GOT3 (cell line): ENCODE data around the gene POMGNT1.
A peak's percentile ranks its signal among the peaks of the same experiment; 100 is the strongest.

ENCODE experiments used
- DNase-seq: peaks from one replicate; lab custom pipeline; 2025; ENCODE audit warnings: mixed read lengths; lab: John Stamatoyannopoulos, UW

Gene POMGNT1

DNA sequence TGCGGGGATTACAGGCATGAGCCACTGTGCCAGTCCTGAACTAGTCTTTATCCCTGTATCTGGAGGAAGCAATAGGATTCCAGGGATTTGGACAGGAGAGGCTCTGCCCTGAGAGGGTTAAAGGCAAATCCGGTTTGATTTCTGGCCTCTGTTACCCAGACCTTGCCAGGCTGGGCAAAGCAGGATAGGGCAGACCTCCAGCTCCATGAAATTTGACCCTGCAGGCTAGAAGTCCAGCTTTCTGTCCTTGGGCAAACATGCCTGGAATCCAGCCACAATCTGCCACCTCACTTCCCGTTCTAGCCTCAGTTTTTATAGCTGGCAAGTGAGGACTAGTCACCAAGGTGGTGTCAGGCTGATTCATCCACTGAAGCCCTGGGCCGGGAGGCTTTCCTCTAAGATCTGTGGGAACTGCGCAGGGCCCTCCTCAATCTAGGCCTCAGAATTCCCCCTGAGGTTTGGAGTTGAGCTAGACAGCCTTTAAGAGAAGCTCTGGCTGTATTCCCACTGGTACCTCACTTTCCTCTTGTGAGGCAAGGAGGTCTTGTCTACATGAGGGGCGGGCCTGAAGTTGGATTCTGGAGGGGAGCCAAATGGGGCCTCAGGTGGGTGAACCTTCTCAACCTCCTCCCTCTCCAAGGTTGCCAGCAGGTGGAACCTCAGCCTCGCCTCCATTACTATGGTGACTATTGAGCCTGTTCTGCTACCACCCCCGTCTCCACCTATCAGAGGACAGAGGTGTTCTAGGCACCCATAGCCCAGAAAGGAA lies 15.0 kb downstream of the POMGNT1 start:
- peak; percentile 90 for DNase-seq

DNA sequence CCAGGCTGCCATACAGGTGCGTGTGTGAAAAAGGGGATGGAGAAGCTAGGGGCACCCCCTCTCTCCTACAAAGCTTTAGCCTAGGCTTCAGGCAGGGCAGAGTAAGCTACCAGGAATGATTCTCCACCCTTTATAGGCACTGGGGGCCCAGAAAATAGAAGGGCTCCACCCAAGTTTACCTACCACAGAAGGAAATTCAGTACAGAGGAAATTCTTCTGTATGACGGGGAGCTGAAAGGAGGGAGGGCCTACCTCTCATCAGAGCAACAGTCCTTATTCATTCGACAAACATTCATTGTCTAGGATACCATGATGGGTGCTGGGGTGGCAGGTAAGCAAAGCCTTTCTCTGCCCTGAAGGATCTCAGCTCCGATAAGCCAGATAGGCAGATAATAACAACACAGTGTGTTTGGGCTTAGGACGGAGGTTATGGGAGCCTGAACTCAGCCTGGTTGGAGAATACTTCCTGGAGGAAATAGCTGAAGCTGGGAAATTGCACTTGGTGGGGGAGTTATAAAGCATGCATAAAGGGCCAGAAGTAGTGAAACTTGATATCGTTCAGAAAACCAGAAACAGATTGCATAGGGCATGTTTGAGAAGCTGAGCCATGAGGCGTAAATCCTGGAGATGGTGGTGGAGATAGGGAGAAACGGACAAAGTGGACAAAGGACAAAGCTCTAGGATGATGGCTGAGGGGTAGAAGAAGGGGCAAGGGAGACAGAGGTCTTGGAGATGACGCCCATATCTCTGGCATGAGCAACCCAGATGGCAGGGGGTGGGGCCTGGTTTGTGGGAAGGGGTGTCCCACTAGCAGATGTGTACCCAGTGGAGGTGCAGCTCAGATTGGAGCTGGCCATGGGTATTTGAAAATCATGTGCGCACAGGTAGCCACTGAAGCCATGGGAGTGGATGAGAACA lies 16.6 kb downstream of the POMGNT1 start:
- DNase-seq: no peak

DNA sequence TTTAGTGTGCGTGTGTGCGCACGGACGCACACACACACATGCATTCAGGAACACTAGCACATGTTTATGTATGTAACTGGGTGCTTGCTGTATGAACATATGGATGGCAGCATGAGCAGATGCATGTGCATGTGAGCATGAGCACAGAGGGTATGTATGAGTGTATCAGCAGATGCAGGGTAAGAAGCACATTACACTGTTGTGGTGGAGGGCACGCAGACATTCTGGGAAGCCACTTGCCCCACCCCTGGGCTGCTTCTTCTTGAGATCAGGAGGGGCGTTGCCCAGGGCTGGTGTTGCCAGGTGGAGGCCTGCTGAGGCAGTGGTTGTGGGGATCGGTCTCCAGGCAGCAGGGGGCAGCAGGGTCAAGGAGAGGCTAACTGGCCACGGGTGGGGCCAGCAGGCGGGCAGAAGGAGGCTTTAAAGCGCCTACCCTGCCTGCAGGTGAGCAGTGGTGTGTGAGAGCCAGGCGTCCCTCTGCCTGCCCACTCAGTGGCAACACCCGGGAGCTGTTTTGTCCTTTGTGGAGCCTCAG lies 18.1 kb downstream of the POMGNT1 start:
- DNase-seq: no peak

DNA sequence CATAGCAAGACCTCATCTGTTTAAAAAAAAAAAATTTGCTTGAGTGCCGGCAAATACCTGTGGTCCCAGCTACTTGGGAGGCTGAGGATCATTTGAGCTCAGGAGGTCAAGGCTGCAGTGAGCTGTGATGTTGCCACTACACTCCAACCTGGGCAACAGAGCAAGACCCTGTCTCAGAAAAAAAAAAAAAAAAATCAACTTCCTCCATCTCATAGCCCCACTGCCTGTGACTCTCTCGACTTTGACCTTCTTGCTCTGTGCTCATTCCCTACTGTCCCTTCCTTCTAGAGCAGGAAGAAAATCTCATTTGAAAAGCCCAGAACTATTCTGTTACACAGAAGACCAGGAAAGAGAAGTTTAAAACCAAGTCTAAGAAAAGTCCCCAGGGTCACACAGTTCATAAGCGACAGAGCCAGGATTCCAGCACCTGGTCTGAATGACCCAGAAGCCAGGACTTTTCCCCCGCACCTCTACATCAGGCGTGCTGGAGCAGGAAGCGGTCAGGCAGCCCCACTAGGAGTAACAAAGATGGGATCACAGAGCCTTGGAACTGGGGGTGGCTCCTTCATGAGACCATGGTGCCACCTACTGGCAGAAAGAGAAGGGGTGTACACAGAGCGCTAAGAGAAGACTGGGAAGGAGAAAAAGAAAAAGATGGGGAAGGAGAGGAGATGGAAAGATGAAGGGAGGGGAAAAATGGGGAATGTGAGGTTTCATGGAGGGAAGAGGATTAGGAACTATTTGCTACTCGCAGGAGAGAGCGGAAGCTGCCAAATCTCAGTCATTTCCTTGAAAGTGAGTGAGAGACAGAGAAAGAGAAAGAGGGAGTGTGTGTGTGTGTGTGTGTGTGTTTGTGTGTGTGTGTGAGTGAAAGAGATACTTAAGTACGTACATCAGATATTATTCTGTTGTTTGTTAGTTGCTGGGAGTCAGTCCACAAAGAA lies 18.8 kb downstream of the POMGNT1 start:
- peak; percentile 37 for DNase-seq

DNA sequence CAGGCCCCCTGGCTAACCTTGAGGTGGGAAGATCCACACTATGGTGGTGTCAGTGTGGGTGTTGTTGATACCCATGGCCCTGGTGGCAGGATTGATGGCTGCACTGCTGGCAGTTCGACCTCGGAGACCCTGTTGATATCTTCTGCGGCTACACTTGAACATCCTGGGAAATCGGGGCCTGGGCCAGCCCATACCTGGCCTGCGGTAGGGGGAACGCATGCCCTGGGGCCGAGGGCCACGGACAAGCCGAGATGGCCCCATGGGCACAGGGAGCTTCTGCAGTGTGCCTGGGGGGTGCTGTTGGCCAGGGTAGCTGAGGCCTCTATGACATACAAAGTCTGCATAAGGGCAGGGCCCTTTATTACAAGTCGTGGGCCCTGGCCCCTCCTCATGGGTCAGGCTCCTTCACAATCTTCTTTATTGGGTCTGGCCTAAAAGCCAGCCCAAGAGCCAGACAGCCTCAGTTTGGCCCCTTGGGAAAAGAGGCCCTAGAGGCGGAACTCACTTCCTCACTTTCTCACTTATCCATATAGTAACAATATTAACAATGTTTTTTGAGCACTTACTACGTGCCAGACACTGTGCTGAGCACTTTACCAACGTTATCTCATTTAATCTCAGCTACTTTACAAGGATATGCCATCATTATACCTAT lies 21.9 kb downstream of the POMGNT1 start, which contains the start of gene P3R3URF:
Gene P3R3URF, minus strand, starts transcription at position 278 of the 655 bp plus-strand sequence. Its CDS starts 17 bp downstream, at position 261.
- DNase-seq: no peak

DNA sequence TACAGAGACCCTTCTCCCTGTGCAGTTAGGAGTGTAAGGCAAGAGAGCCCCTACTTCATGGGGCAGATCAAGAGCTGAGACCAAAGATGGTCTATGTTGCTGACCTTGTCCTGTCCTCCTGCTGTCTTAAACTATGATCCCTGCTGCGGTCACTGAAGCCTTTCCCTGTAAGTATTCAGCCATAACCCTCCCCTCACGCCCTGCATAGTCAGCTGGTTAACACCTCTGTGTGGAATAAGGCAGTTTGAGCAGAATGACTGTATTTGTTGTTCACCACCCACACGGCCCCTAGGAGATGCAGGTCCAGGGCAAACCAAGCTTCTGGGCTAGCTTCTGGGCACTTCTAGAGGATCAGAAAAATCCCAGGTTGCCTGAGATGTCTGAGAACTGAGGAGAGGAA lies 23.0 kb downstream of the POMGNT1 start:
- no peak for DNase-seq

DNA sequence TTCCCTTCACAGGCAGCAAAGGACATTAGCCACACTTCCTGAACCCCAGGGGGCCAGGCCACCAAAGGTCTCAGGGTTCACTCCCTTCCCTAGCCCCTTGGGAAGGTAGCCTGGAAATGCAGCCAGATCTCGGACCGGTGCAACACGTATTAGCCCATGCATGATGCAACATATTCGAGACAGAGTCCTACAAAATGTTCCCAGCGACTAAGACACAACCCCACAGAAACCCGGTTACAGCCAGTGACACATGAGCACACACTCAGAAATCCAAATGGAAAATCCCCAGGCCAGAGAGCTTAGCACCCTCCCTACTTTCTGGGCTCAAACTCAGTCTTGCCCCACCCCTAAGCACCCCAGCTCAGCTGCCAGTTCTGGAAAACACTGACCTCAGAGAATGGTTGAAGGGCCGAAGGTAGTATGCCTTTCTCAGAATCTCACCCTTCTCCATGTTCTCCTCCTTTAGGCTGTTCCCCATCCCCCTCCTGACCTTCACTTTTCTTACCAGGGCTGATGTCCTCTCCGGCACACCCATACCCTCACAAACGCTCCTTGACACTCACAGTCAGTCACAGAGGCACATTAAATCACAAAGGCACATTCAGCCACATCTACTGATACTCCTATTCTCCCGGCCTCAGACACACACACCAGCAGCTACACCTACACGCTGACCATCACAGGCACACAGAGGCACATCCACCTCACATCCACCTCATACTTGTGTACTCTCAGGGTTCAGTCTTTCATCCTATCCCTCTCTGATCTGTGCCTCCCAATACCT lies 23.6 kb downstream of the POMGNT1 start, which contains the start of gene TSPAN1:
Gene TSPAN1, plus strand, starts transcription at position 640 of the 784 bp plus-strand sequence. CDS start 6,021 bp downstream, outside the sequence.
- no peak for DNase-seq

DNA sequence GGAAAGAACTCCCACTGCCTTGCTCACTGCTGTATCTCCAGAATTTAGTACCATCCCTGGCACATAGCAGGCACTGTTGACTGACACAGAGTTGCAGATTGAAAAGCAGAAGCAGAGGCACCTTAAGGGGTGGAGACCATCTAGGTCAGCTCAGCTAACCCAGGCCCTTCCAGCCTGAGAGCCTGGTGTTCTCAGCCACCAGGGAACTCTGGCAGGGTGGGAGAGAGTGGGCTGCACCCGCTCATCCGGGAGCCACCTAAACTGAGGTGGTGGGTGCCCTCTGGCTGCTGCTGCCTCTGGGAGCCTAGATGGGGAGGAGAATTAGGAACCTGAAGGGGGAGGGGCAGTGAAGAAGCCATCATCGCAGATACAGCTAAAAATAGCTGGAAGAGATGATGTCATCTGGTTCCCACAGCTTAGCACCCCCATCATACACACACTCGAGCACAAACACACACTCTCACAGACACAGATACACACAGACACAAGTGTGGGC lies 24.8 kb downstream of the POMGNT1 start:
- no peak for DNase-seq

DNA sequence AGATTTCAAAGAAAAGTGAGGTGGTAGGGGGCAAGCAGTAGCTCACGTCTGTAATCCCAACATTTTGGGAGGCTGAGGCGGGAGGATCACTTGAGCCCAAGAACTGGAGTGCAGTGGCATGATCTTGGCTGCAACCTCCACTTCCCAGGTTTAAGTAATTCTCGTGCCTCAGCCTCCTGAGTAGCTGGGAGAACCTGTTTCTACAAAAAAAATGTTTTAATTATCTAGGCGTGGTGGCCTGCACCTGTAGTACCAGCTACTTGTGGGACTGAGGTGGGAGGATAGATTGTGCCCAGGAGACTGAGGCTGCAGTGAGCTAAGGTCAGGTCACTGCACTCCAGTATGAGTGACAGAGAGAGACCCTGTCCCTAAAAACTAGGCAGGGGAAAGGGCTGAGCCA lies 25.9 kb downstream of the POMGNT1 start:
- no peak for DNase-seq

DNA sequence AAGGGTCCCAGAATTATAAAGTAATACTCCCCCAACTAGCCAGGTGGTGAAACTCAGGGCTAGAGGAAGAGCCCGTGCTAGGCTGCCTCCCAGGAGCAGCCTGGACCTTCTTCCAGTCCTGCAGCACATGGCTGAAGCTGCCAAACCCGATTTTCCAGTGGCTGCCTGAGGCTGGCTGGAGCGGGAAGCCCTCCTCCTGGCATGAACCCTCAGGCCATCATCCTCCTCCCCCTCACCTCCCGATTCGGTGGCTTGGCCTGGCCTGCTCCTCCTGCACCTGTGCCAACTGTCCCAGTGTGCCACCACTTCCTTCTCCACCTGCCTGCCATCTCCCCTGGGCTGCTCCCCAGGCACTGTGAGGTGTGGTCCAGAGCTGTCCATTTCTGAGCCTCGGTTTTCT lies 26.4 kb downstream of the POMGNT1 start:
- no peak for DNase-seq

DNA sequence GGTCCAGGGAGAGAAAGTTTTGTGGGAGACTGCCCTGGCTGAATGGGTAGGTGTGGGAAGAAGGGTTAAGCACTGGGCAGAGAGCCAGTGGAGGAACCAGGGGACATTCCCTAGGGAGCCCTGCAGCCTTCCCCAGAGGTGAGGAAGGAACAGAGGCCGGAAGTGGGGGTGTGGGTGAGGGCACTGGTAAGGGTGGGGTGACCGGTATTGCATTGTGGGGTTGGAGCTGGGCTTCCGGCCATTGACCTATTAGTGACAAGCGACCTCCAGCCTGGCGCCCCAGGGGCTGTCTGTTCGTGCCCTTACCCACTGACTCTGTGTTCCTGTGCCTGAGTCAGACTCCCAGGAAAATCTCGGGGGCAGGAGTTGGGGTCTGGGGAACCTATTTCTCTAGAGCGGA lies 26.9 kb downstream of the POMGNT1 start:
- DNase-seq: no peak

DNA sequence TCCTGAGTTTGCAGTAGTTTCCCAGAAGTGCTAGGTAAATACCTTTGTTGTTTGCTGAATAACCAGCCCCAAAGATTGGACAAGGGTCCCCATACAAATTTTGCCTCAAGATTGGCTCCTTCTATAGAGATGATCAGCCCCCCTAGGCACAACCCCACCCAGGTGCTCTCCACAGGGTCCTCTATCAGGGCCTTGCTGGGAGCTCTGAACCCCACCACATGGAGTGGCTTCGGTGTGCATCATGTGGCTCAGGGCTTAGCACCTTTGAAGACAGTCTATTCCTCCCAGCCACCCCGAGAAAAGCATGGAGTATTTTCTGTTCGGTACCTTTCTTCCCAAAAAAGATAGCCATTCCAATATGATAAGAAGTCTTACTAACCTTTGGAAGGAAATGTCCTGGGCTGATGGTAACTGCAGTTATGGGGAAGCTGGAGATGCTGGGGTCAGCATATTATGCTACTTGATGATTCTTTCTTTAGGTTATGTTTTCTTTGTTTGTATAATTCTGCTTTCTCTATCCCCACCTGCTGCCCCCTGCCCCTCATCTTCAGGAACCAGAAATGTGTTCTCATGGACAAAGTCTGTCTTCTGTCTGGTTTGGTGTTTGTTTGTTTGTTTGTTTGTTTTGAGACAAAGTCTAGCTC lies 28.3 kb downstream of the POMGNT1 start:
- no peak for DNase-seq

DNA sequence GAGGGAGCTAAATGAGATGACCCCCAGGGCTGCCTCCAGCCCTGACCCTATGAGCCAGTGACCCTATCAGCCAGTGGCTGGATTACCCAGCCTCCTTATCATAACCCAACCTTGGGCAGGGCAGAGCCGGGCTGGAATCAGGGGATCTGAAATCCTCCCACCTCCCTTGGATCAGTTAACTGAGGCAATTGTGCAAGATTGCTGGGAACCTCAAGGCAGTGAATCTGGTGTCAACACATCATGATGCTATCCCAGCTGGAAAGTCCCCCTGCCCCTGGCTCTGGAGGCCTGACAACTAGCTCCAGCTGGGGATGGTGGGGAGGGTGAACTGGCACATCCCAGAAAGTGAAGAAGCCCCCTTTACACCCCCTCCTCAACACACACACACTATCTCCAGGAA lies 29.8 kb downstream of the POMGNT1 start:
- DNase-seq: no peak

DNA sequence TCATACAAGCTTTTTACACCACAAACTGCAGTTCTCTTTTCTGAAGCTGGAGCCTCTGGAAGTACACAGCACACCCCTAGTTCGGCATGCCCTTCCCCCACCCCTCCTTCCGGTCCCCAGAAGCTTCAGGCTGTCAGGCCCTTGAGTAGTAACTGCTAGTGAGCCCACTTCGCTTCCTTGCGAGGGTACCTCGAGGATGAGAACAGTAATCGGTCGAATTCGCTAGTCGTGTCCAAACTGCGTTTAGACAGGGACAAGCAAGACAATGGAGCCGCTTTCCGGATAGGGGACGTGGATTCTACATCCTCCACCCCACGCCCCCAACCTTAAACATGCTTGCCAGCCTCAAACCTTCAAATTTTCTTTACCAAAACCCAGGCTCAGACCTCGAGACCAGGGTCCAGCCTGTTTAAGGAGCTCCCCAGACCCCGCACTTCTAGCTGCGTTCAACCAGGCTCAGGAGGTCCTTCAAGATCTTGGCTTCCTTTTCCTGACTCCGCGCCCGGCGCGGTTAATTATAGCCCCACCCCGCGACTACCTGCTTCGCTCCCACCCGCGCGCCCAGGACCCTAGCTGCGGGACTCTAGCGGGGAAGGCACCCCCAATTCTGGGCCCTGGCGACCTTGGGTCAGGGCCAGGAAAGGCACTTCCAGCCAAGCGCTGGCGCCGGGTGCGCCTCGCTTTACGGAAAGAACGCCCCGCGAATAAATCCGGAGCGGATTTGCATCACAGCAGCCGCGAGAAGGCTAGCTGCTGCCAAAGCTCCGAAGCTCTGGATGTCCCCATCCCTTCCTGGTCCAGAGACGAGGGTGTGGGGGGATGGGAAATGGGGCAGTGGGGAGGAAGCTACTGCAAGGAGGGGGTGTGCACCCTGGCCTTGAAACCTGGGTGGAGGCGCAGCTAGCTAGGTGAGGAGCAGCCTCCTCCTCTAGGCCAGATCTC lies 31.4 kb downstream of the POMGNT1 start:
- DNase-seq: no peak

DNA sequence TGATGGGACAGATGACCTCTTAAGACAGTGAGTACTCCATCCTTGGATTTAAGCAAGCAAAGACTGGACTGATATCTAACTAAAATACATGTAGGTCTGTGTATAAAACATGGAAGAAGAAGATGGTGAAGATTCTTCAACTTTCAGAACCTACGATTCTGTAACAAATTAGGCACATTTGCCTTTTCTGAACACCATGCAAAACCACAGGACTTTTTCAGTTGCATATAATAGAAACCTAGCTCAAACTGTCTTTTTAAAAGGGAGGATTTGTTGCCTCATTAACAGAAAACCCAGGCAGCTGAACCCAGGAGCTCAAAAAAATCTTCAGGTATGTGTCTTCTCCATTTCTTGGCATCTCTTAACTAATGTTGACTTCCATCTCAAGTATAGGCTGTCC lies 38.0 kb downstream of the POMGNT1 start:
- no peak for DNase-seq

DNA sequence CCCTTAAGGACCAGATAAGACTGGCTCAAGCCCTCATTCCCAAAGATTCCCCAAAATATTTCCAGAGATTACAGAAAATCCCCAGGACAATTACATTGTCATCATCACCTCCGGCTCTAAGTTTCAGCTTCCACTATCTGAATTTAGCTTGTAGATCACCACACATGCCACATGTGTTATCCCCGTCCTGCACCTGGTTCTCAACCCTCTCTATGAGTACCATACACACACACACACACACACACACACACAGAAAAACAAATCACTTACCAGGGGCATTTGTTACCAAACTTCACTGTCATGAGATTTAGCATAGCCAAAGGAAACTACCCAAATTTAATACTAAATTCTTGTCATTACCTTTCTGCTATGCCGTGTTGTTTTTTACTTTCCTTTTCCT lies 38.7 kb downstream of the POMGNT1 start:
- no peak for DNase-seq

DNA sequence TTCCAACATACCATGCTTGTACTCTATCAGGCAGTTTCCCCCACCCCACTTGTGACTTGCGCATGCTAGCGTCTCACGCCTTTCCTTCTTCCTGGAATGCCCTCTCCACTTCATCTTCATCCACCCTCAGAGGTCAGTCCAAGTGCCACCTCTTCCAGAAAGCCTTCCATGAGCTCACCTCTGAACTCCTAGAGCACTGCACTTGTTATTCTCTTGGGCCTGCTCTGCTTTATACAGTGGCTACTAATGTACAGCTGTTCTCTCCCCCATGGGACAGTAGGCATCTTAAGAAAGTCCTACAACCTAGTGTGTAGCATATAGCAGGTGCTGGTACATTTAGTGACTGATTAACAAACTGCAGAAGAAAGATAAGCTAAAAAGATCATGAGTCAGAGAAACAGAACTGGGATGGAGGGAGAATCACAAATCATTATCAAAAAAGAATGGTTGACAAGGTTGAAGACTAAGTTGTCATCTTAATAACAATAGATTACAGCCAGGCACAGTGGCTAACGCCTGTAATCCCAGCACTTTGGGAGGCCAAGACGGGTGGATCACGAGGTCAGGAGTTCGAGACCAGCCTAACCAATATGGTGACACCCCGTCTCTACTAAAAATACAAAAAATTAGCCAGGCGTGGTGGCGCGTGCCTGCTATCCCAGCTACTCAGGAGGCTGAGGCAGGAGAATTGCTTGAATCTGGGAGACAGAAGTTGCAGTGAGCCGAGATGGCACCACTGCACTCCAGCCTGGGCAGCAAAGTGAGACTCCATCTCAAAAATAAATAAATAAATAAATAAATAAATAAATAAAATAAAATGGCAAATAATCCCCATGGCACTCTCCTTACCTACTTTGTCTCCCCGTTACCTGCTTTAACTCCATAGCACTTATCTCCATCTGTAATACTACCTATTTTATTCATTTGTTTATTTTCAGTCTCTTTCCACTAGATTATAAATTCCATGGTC lies 39.6 kb downstream of the POMGNT1 start:
- no peak for DNase-seq
